Ovary (tissue), 9 donors: Measurements from ENCODE around the gene AP3B2. TPM values are rescaled to one million over a fixed set of nuclear protein-coding genes. Genes with fewer than 3 reads are reported as not detected.

ENCODE experiments used
- DNase-seq, 5 donors: peaks; one replicate each; pipeline ENCODE4 v3.0.0-alpha.2; 2019 to 2020
- H3K27ac ChIP-seq, 2 donors: fragments of 200-600 bp; one replicate each; pipeline versions ENCODE4 v1.5.1 to v1.8.0; 2019 to 2022
- H3K27me3 ChIP-seq: fragments of 200-600 bp; one replicate; pipeline ENCODE4 v1.8.0; 2022
- H3K36me3 ChIP-seq: fragments of 200-600 bp; sonication (generic); one replicate; pipeline ENCODE4 v1.5.1; 2019
- H3K4me1 ChIP-seq: one replicate; pipeline ENCODE4 v1.8.1; 2013; ENCODE audit warnings: mild to moderate bottlenecking, moderate library complexity; ENCODE audit not compliant: insufficient read depth
- H3K4me3 ChIP-seq: fragments of 200-600 bp; sonication (generic); one replicate; pipeline ENCODE4 v1.5.1; 2017
- H3K9me3 ChIP-seq, 2 donors: fragments of 200-600 bp in 1 of 2; sonication (generic) in 1 of 2; one replicate each; pipeline versions ENCODE4 v1.5.1 to v1.8.1; 2013 to 2019; ENCODE audit warnings: mild to moderate bottlenecking in 1 of 2, moderate library complexity in 1 of 2
- EP300 ChIP-seq: sonication (generic); formaldehyde crosslinking; IDR thresholded peaks from one replicate; pipeline ENCODE4 v1.6.1; 2017; ENCODE audit warnings: antibody characterized with exemption
- POLR2A ChIP-seq: fragments of 450-650 bp; IDR thresholded peaks from one replicate; pipeline ENCODE4 v1.6.1; 2017; ENCODE audit warnings: antibody characterized with exemption, mild to moderate bottlenecking, moderate library complexity
- WGBS, 3 donors: extraction: QIAGEN DNeasy Blood & Tissue Kit in 1 of 3; methylation state at CpG; one replicate each; pipeline versions ENCODE4 v1.1.5 to v1.1.7; 2013 to 2017; 5-methylcytosine and 5-hydroxymethylcytosine counted together
- intact Hi-C, 4 donors: fragments of 100-400 bp; cut with DNase I; formaldehyde crosslinking; loops; one replicate each; pipeline versions ENCODE4 v1.11.0 to v1.15.1; 2022 to 2023
- polyA plus RNA-seq, 2 donors: library from polyadenylated mRNA; stranded (reverse); fragments of 200-250 nt in 1 of 2; fragments of 350-450 nt in 1 of 2; fragmentation: Illumina TruSeq in 1 of 2; extraction: RNeasy Lipid Tissue Mini Kit (QIAGEN cat#74804) in 1 of 2; gene quantifications; one replicate each; pipeline ENCODE4 v1.2.3, GENCODE V29; 2013 to 2014
- total RNA-seq, 7 donors: library from RNA; depleted of rRNA in 2 of 7; stranded (reverse); fragments of >200 nt in 2 of 7; fragmentation: NEBNext Ultra II Directional in 3 of 7; extraction: Animal tissue kit (Norgen Biotek cat#: 25700) in 3 of 7; gene quantifications; one replicate each; pipeline versions ENCODE4 v1.1.0 to v1.2.4, GENCODE V29; 2016 to 2023
- TF ChIP-seq, protein P1 (sequence below), 3 donors: fragments of 450-650 bp in 2 of 3; fragments of 200-600 bp in 1 of 3; IDR thresholded peaks; one replicate each; pipeline versions ENCODE4 v1.5.1 to v1.8.0; 2016 to 2022; ENCODE audit warnings: antibody characterized with exemption in 3 of 3, mild to moderate bottlenecking in 1 of 3
- donor health status: DM: no; HTN: no; CAD: no; lungs with moderate emphysema.
- donor health status: DM: no; HTN: no; CAD: no.
- donor health status: Bipolar disorder and iron deficiency.
- donor health status: DM: yes; HTN: yes; CAD: no.
- donor health status: DM: no; HTN: no; CAD: no.
- donor health status: DM: yes; HTN: yes; CAD: no.

AP3B2 gene
- total and polyA plus RNA-seq, 9 donors: 0.60 to 8.6 (median 1.7) TPM

DNA sequence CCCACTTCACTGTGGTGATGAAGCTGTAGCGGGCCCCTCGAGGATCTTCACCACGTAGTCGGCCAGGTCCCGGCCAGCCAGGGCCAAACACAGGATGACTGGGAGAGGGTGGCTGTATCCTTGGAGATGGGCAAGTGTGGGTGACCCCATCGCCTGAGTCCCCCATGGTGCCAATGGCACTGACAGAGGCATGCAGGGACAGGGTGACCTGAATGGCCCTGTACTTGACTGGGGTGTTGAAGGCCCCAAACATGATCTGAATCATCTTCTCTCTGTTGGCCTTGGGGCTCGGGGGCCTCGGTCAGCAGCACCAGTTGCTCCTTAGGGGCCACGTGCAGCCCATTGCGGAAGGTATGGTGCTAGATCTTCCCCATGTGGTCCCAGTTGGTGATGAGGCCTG, 17.1 kb upstream of the AP3B2 start:
- no peak for DNase-seq
- TF ChIP-seq POLR2A: no peak
- TF ChIP-seq, protein P1, sequence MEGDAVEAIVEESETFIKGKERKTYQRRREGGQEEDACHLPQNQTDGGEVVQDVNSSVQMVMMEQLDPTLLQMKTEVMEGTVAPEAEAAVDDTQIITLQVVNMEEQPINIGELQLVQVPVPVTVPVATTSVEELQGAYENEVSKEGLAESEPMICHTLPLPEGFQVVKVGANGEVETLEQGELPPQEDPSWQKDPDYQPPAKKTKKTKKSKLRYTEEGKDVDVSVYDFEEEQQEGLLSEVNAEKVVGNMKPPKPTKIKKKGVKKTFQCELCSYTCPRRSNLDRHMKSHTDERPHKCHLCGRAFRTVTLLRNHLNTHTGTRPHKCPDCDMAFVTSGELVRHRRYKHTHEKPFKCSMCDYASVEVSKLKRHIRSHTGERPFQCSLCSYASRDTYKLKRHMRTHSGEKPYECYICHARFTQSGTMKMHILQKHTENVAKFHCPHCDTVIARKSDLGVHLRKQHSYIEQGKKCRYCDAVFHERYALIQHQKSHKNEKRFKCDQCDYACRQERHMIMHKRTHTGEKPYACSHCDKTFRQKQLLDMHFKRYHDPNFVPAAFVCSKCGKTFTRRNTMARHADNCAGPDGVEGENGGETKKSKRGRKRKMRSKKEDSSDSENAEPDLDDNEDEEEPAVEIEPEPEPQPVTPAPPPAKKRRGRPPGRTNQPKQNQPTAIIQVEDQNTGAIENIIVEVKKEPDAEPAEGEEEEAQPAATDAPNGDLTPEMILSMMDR (IDR thresholded peaks at IDR 0.05): no peak
- TF ChIP-seq EP300: no peak
- 90 to 94% (median 94%) methylated on average over 10 of the region's 10 CpGs for WGBS, 3 donors
- Histone ChIP-seq H3K27me3 (no peaks in the 10 kb centered on the region), H3K4me1 (no peaks in the 10 kb centered on the region), H3K4me3 (no peak overlapping the region), H3K27ac (no peak overlapping the region), H3K9me3 (no peaks in the 10 kb centered on the region), H3K36me3 (no peaks in the 10 kb centered on the region)
- intact Hi-C loops: no loop called here

DNA sequence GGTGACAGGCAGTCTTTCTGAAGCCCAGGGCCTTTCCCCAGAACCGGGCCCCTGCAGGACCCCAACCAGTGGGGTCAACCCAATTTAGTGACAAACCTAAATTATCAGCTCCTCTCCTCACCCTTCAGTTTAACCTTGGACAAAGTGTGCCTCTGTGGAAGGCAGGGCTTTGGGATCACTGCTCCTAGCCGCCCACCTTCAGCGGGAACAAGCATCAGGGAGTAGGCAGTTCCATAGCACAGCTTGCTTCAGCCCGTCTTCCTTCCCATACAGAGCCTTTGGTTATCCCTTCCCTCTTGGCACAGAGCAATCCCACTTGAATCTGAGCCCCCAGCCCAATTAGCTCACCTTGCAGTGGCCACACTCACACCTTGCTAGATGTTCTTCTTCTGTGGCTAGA, 5.3 kb upstream of the AP3B2 start:
- no peak for DNase-seq
- Histone ChIP-seq H3K36me3 (no peaks in the 10 kb centered on the region), H3K4me3 (no peak overlapping the region), H3K4me1 (peaks cover 2% of the 10 kb centered on the region), H3K9me3 (no peaks in the 10 kb centered on the region), H3K27ac (no peak overlapping the region), H3K27me3 (no peaks in the 10 kb centered on the region)
- intact Hi-C loops: no loop called here
- TF ChIP-seq EP300 (no peak), POLR2A (no peak)
- TF ChIP-seq, protein P1 (IDR thresholded peaks at IDR 0.05): no peak
- 76 to 93% (median 76%) methylated on average over 4 of the region's 4 CpGs for WGBS, 3 donors

DNA sequence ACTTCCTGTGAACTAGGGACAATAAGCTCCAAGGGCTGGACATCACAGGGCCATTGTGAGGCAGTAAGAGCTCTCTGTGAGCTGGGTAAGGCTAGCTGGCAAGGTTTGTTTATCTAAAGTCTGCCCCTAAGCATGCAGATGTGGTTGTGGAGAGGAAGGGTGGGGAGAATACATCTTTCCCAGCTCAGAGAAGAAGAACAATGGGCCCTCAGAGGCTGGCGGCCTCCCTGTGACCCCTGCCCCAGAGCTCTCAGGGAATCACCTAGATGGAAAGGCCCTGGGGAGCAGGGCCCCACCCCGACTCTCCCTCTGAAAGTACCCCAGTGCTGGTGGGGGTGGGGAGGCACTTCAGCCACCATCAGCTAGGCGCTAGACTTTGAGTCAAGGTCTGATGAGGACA, 4.3 kb upstream of the AP3B2 start:
- no peak for DNase-seq
- H3K27me3 ChIP-seq: no peaks in the 10 kb centered on the region
- intact Hi-C loops: no loop called here
- H3K36me3 ChIP-seq: no peaks in the 10 kb centered on the region
- H3K27ac ChIP-seq: no peak overlapping the region
- 68 to 86% (median 81%) methylated on average over 3 of the region's 3 CpGs for WGBS, 3 donors
- peaks cover 9% of the 10 kb centered on the region for H3K4me1 ChIP-seq
- TF ChIP-seq EP300: no peak
- TF ChIP-seq, protein P1 (IDR thresholded peaks at IDR 0.05): no peak
- TF ChIP-seq POLR2A: no peak
- H3K9me3 ChIP-seq: no peaks in the 10 kb centered on the region
- no peak overlapping the region for H3K4me3 ChIP-seq

DNA sequence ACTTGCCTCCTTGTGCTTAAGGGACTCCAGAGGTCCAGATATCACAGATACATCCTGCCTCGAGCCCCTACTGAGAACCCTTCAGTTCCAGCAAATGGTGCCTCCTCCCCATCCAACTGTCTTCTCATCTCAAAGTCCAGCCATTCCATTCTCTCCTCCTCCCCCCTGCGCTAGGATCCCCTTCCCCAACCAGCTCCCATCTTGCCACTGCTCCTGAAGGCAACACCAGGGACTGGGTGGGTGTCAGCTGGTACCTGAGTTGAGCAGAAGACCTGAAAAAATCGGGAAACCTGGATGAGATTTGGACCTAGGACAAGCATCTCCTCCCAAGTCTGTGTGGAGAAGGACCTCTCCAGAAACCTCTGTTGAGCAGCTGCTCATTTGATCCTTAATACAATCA, 2.4 kb upstream of the AP3B2 start:
- Histone ChIP-seq H3K4me3 (no peak overlapping the region), H3K4me1 (peaks cover 11% of the 10 kb centered on the region), H3K36me3 (no peaks in the 10 kb centered on the region), H3K27me3 (no peaks in the 10 kb centered on the region), H3K27ac (no peak overlapping the region), H3K9me3 (no peaks in the 10 kb centered on the region)
- intact Hi-C loops: no loop called here
- no peak for DNase-seq
- TF ChIP-seq POLR2A: no peak
- TF ChIP-seq EP300: no peak
- TF ChIP-seq, protein P1 (IDR thresholded peaks at IDR 0.05): no peak
- WGBS, 3 donors: 62 to 86% (median 73%) methylated on average over 3 of the region's 3 CpGs
